ENCODE measurements around the gene BTBD9.

- TF ChIP-seq CTCF (conservative IDR thresholded peaks at IDR 0.05) = no peak
- no peak for TF ChIP-seq EZH2 (IDR thresholded peaks at IDR 0.05; ENCODE audit: low read depth)
Measured at GRCh38 chr6:38283734-38284362, 355.9 kb downstream of the BTBD9 start.

Measured in PC-9 (cell line).